Neural progenitor cell (in vitro differentiated cells): ENCODE measurements around the gene CHMP5.

Source experiments
- CTCF ChIP-seq: fragments of 200-600 bp; sonication (generic); IDR thresholded peaks from 2 replicates; pipeline ENCODE4 v1.5.1; 2017; ENCODE audit warnings: antibody characterized with exemption, mild to moderate bottlenecking
- EZH2phosphoT487 ChIP-seq: fragments of 200-600 bp; sonication (generic); IDR thresholded peaks from 2 replicates; pipeline ENCODE4 v1.6.1; 2017; ENCODE audit warnings: antibody characterized with exemption

DNA sequence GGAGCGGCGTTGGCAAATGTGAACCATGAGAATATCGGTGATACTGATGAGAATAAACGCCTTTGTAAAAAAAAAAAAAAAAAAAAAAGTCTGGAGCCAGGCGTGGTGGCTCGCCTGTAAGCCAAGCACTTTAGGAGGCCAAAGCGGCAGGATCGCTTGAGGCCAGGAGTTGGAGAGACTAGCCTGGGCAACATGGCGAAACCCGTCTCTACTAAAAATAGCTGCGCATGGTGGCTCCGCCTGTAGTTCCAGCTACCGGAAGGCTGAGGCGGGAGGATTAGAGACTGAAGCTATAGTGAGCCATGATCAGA is 25.0 kb downstream of the CHMP5 start:
- TF ChIP-seq CTCF (no peak), EZH2phosphoT487 (no peak)
